Stimulated activated CD4-positive, alpha-beta T cell treated with anti-CD3 and anti-CD28 coated beads, Interleukin-1b, Interleukin-23, amount 100 ng/mL, for 48 hours (primary cell): Measurements from ENCODE around the gene WDR73.

Experiments used
- DNase-seq: peaks from one replicate; pipeline ENCODE4 v3.0.0-alpha.2; 2020

The WDR73 gene

GRCh38 chr15:84609818-84610525, 44.1 kb downstream of the WDR73 start:
- DNase-seq = no peak

- DNase-seq = no peak
Observed at GRCh38 chr15:84608707-84609284, 45.3 kb downstream of the WDR73 start.

- DNase-seq = no peak
Observed at GRCh38 chr15:84606653-84607120, 47.4 kb downstream of the WDR73 start.

- DNase-seq = no peak
Observed at GRCh38 chr15:84605554-84605882, 48.6 kb downstream of the WDR73 start.

GRCh38 chr15:84604826-84605553, 49.1 kb downstream of the WDR73 start:
- DNase-seq = peak; percentile 63

- no peak for DNase-seq
Observed at GRCh38 chr15:84603630-84604379, 50.3 kb downstream of the WDR73 start.

GRCh38 chr15:84601555-84601838, 52.6 kb downstream of the WDR73 start:
- DNase-seq = no peak

- peak; percentile 95 for DNase-seq
Observed at GRCh38 chr15:84600687-84601554, 53.2 kb downstream of the WDR73 start, which contains the start of gene ZSCAN2. Gene ZSCAN2, plus strand, starts transcription at chr15:84601009. Its CDS starts 2,919 bp downstream, at chr15:84603928.

GRCh38 chr15:84600331-84600686, 53.8 kb downstream of the WDR73 start:
- peak; percentile 60 for DNase-seq

- no peak for DNase-seq
Observed at GRCh38 chr15:84599906-84600305, 54.2 kb downstream of the WDR73 start.

- peak; percentile 23 for DNase-seq
Observed at GRCh38 chr15:84598993-84599392, 55.1 kb downstream of the WDR73 start.

GRCh38 chr15:84598250-84598649, 55.8 kb downstream of the WDR73 start:
- no peak for DNase-seq

GRCh38 chr15:84597296-84597695, 56.8 kb downstream of the WDR73 start:
- no peak for DNase-seq

GRCh38 chr15:84595660-84596059, 58.4 kb downstream of the WDR73 start:
- no peak for DNase-seq

- DNase-seq = no peak
Observed at GRCh38 chr15:84594617-84595290, 59.3 kb downstream of the WDR73 start.

GRCh38 chr15:84591815-84592214, 62.3 kb downstream of the WDR73 start:
- DNase-seq = no peak

GRCh38 chr15:84590406-84590805, 63.7 kb downstream of the WDR73 start:
- no peak for DNase-seq
